HG03066 (cell line): Measurements from ENCODE around the gene MYOF.
"Not testable (repeated sequence)": the region's sequence is repeated elsewhere in the genome, so short reads cannot be mapped to it uniquely, and the experiment has no call there.

Experiments used
- ATAC-seq: cut with Tn5 transposase; IDR thresholded peaks from one replicate; pipeline ENCODE4 v1.9.1; 2021; ENCODE audit warnings: low read depth; ENCODE audit not compliant: unreplicated experiment

MYOF gene

DNA sequence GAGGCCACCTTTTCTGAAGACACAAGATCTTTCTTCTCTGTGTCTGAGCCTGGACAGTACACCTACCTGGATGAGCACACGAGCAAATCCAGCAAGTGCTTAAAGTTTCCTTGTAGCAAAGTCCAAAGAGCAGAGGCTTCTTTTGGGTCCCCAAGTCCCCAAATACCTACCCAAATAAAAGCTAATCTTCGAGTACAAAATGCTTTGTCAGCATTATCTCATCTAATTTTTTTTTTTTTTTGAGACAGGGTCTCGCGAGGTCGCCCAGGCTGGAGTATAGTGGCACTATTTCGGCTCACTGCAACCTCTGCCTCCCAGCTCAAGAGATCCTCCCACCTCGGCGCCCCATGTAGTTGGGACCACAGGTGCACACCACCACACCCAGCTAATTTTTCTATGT lies 24.6 kb downstream of the MYOF start:
- ATAC-seq, result no peak

GRCh38 chr10:93456480-93456879 lies 25.7 kb downstream of the MYOF start:
- no peak for ATAC-seq

- no peak for ATAC-seq
Observed at GRCh38 chr10:93454736-93455135, 27.4 kb downstream of the MYOF start.

GRCh38 chr10:93454146-93454545 lies 28.0 kb downstream of the MYOF start:
- ATAC-seq, result no peak

GRCh38 chr10:93452143-93452542 lies 30.0 kb downstream of the MYOF start:
- ATAC-seq, result no peak

- ATAC-seq, result no peak
Observed at GRCh38 chr10:93451244-93451947, 30.7 kb downstream of the MYOF start.

DNA sequence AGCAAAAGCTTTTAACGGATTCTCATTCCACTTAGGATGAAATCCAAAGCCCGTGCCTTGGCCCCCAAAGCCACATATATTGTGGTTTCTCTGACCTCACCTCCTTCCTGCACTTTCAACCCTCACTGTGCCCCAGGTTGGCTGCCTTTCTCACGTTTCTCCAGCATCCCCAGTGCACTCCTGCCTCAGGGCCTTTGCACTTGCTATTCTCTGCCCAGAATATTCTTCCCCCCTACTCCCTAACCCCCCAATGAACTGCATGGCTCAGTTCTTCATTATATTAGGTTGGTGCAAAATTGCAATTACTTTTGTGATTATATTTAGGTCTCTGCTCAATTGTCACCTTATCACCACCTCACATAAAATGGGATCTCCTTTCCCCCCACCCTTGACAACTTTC lies 34.2 kb downstream of the MYOF start:
- no peak for ATAC-seq

DNA sequence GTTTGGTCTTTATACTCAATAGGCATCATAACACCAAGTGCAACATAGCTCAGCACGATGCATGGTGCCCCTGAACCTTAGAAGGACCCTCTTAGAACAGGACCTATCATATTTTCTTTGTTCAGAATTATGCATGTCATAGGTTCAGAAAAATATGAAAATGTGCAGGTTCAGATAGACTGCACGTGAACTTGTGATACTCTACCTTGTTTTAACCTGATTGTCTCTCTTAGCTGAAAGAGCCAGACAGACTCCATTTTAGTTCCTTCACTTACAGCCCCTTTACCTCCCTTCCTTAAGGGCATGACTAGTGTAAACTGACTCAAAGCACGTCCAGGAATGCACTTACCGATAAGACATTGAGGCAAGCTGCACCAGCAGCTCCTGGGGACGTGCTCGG lies 35.1 kb downstream of the MYOF start:
- no peak for ATAC-seq

DNA sequence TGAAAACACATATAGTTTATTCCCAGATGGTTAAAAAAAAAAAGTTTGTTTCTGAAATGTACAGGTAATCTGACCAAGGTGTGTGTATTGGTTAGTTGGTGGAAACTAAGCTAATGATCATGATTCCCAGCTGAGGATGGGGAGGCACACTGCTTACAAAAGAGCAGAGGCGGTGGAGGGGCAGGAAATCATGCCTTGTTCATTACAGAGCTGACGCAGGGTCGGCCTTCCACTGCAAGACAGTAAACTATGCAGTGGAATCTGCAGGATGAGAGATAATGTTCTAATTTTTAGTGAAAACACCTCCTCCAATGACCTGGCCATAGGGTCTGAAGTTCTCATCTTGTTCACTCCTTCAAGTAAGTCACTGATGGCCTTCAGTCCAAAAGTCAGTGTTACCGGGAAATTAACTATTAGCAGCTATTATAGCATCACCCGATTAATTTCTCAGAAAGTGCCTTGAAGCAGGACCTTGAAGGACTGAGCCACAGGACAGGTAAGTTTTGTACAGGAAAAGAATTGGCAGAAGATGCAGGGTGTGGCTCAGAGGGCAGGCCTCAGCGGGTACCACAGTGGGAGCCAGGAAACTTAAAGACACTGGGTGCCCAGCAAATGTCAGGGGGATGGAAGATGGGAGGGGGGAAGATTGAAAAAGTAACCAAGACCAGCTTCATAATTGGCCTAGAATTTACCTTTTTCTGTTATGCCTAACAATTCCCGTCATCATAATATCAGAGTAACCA lies 36.0 kb downstream of the MYOF start:
- ATAC-seq, result no peak

- no peak for ATAC-seq
Observed at GRCh38 chr10:93445097-93445960, 36.8 kb downstream of the MYOF start.

GRCh38 chr10:93443481-93443880 lies 38.7 kb downstream of the MYOF start:
- ATAC-seq, result no peak

DNA sequence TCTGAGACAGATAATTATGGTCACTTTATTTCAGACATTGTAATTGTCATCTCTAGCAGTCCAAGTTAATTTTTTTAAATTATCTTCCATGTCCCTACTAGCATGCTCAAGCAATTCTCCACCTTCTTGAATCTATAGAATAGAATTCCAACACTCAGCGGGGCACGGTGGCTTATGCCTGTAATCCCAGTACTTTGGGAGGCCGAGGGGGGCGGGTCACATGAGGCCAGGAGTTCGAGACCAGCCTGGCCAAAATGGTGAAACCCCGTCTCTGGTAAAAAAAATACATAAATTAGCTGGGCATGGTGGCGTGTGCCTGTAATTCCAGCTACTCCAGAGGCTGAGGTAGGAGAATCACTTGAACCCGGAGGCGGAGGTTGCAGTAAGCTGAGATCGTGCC lies 39.4 kb downstream of the MYOF start:
- not testable (repeated sequence) for ATAC-seq

DNA sequence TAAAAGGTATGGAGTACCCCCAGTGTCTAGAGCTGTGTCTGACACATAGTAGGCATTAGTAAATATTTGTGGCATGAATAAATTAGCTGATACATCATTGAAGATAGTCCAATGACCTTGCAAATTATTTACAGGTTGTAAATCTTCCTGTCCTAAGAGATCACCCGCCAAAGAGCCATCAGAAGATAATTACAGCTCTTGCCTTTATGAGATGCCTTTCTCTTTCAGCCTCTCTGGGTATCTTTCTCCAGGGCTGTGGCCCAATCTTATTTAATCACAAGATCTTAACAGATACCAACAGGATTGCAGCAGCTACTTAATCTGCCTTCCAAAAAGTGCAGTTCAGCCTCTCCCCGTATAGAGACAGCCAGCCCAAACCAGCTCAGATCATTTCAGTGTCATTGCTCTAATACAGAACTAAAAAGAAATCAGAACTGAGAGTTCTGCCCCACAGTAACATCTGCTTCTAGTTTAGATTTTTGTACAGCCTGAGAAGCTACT lies 41.5 kb downstream of the MYOF start:
- ATAC-seq, result no peak

- no peak for ATAC-seq
Observed at GRCh38 chr10:93438613-93439253, 43.4 kb downstream of the MYOF start.

GRCh38 chr10:93437946-93438612 lies 44.1 kb downstream of the MYOF start:
- no peak for ATAC-seq

- ATAC-seq, result no peak
Observed at GRCh38 chr10:93437086-93437945, 44.8 kb downstream of the MYOF start.

GRCh38 chr10:93436591-93437085 lies 45.5 kb downstream of the MYOF start:
- no peak for ATAC-seq

DNA sequence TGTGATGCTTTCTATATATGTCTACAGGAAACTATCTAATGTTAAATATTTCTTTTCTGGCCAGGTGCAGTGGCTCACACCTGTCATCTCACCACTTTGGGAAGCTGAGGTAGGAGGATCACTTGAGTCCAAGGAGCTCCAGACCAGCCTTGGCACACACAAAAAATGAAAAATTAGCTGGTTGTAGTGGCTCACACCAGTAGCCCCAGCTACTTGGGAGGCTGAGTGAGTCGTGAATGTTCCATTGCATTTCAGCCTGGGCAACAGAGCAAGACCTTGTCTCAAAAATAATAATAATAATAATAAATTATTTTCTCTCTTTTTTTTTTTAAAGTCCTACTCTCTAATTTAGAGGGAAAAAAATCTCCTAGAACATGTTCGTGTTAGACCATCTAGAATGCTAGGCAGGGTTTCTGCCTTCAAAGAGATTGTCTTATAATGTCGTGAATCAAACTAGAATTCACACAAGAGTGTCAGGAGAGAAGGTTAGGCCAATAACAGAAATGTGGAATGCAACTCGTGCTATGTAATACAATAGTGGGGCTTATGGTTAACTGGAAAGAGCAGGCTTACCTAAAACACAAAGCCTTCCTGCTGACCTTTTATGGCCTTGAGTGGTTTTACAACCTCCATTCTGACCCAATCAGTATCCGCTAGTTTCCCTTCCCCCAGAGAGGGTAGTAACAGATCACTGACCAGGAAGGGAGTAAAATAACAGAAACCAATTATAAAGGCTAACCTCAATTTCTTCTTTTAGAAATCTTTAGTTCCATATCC lies 46.3 kb downstream of the MYOF start:
- no peak for ATAC-seq
